Measurements from ENCODE around the gene ACTN4.

- TF ChIP-seq CTCF (IDR thresholded peaks at IDR 0.05): no peak
- no peak for TF ChIP-seq GTF2I (CRISPR knock-in tag; conservative IDR thresholded peaks at IDR 0.05)
- no peak for TF ChIP-seq SP1 (CRISPR knock-in tag; conservative IDR thresholded peaks at IDR 0.05)
- TF ChIP-seq ATF3 (CRISPR knock-in tag; conservative IDR thresholded peaks at IDR 0.05): no peak
- TF ChIP-seq FOXK1 (CRISPR knock-in tag; IDR thresholded peaks at IDR 0.05): no peak
- no peak for TF ChIP-seq SOX15 (CRISPR knock-in tag; IDR thresholded peaks at IDR 0.05)
- no peak for TF ChIP-seq ZNF416 (CRISPR knock-in tag; IDR thresholded peaks at IDR 0.05)
Observed at GRCh38 chr19:38699647-38700349, 52.3 kb downstream of the ACTN4 start.
